ENCODE data around the gene PUM2. TPM values are rescaled to one million over a fixed set of nuclear protein-coding genes. Genes with fewer than 3 reads are reported as not detected.

The PUM2 gene
- total RNA-seq, 2 donors from 2014 or later: 87.7 to 119 TPM

GRCh38 chr2:20292984-20293383 lies 57.7 kb downstream of the PUM2 start:
- no peaks in the 10 kb centered on the region for H3K36me3 ChIP-seq
- intact Hi-C loops (cut with DNase I): no loop called here
- no peak overlapping the region for H3K27ac ChIP-seq
- no peak overlapping the region for H3K4me3 ChIP-seq
- H3K9me3 ChIP-seq: no peaks in the 10 kb centered on the region
- no peaks in the 10 kb centered on the region for H3K27me3 ChIP-seq
- no peak for TF ChIP-seq CTCF (IDR thresholded peaks at IDR 0.05)
- no peaks in the 10 kb centered on the region for H3K4me1 ChIP-seq
- no peak overlapping the region for H3K9ac ChIP-seq (ENCODE audit: low read depth in 2 of 2, low read length in 2 of 2)
- DNase-seq: no peak

DNA sequence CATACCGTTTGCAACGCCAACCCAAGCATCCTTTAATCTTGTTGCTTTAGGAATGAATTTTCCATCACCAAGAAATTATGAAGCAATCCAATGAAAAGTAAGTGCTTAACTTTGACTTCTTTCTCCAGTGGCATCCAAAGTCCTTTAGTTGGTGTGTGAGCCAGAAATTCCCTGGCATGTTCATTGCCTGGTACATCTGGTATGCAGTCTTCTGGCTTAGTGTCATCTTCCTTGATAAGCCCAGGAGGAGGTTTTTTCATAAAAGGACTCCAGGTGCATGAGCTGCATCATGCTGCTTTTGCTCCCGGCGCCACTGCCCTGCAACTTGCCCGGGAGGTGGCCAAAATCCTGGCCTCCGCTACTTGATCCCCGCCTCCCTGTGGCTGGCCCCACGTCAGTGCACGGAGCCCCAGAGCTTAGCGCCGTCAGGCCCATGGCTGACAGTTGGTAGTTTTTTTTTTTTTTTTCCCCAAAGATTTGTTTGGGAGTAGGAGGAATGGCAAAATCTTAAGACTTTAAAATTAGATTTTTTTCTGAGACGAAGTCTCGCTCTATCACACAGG lies 58.7 kb downstream of the PUM2 start:
- TF ChIP-seq CTCF (IDR thresholded peaks at IDR 0.05): no peak
- Histone ChIP-seq H3K27me3 (no peaks in the 10 kb centered on the region), H3K4me1 (no peaks in the 10 kb centered on the region), H3K36me3 (no peaks in the 10 kb centered on the region), H3K9me3 (no peaks in the 10 kb centered on the region), H3K27ac (no peak overlapping the region), H3K9ac (ENCODE audit: low read depth in 2 of 2, low read length in 2 of 2) (no peak overlapping the region), H3K4me3 (no peak overlapping the region)
- intact Hi-C loops (cut with DNase I): no loop called here
- no peak for DNase-seq

- DNase-seq: peak; percentile 69
- H3K27ac ChIP-seq: no peak overlapping the region
- no peaks in the 10 kb centered on the region for H3K36me3 ChIP-seq
- H3K4me3 ChIP-seq: no peak overlapping the region
- no peak for TF ChIP-seq CTCF (IDR thresholded peaks at IDR 0.05)
- H3K9me3 ChIP-seq: no peaks in the 10 kb centered on the region
- no peaks in the 10 kb centered on the region for H3K4me1 ChIP-seq
- H3K27me3 ChIP-seq: no peaks in the 10 kb centered on the region
- H3K9ac ChIP-seq (ENCODE audit: low read depth in 2 of 2, low read length in 2 of 2): no peak overlapping the region
- intact Hi-C loops (cut with DNase I): no loop called here
Measured at GRCh38 chr2:20291106-20291564, 59.5 kb downstream of the PUM2 start.

DNA sequence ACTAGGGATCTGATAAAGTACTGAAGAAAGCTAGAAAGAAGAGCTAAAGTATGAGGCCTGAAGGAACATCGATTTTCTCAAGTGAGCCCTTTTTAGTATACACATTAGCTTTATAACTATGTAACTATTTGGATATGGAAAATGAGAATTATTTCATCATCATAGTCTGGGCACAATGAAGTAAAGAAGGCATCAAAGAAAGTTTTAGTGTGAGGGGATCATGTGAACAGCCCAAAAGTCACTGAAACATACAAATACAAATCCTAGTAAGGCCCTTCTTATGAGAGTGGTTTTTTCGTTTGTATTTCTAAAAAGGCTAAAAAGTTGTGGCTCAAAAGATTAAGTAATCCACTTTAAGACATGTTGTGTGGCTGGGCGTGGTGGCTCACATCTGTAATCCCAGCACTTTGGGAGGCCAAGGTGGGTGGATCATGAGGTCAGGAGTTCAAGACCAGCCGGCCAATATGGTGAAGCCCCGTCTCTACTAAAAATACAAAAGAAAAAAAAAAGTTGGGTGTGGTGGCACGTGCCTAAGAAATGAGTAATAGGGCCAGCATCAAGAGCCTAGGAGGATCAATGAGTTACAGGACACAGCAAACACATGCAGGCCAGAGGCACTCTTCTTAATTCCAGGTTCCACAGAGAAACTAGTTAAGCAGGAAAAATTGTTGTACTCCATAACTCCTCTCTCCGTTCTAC lies 61.9 kb downstream of the PUM2 start:
- H3K9ac ChIP-seq (ENCODE audit: low read depth in 2 of 2, low read length in 2 of 2): no peak overlapping the region
- H3K27me3 ChIP-seq: no peaks in the 10 kb centered on the region
- no peaks in the 10 kb centered on the region for H3K9me3 ChIP-seq
- intact Hi-C loops (cut with DNase I): no loop called here
- no peak overlapping the region for H3K4me3 ChIP-seq
- TF ChIP-seq CTCF (IDR thresholded peaks at IDR 0.05): no peak
- no peaks in the 10 kb centered on the region for H3K4me1 ChIP-seq
- H3K36me3 ChIP-seq: no peaks in the 10 kb centered on the region
- no peak for DNase-seq
- no peak overlapping the region for H3K27ac ChIP-seq

DNA sequence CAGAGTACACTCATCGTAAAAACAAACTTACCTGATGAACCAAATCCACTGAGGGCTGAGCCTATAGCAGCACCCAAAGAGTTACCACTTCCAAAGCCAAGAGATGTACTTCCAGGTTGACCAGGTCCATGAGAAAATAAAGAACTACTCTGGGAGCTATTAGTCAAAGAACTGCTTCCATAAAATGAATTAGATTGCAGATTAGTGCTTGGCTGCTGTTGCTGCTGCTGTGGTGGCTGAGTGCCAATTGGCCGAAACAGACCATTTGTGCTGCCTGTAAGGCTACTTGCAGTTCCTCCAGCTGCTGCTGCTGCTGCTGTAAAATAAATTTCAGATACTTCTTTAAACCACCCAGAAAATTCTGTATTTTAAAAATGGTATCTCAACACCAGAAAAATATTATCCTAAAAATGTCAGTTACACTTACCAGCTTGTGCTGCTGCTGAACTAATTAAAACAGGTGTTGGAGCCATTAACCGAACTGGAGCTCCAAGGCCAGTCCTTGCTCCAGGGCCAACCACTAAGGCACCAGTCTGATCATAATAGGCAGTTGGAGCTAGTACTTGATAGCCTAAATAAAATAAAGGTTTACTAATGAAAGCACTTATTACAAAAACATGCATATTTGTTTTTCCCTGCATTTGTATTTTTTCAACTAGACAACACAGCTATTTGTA lies 67.6 kb downstream of the PUM2 start:
- H3K4me1 ChIP-seq: no peaks in the 10 kb centered on the region
- H3K4me3 ChIP-seq: no peak overlapping the region
- H3K27ac ChIP-seq: no peak overlapping the region
- H3K27me3 ChIP-seq: no peaks in the 10 kb centered on the region
- TF ChIP-seq CTCF (IDR thresholded peaks at IDR 0.05): no peak
- H3K36me3 ChIP-seq: no peaks in the 10 kb centered on the region
- H3K9ac ChIP-seq (ENCODE audit: low read depth in 2 of 2, low read length in 2 of 2): no peak overlapping the region
- H3K9me3 ChIP-seq: no peaks in the 10 kb centered on the region
- intact Hi-C loops (cut with DNase I): no loop called here
- DNase-seq: no peak

Measured in colonic mucosa (tissue), 4 donors.